Measurements from ENCODE around the gene EXT2.

The EXT2 gene

GRCh38 chr11:44150401-44150800, 54.9 kb downstream of the EXT2 start:
- POLR2A ChIA-PET = no interaction called here
- no peak for DNase-seq (ENCODE audit: extremely low spot score)
- CTCF ChIA-PET = interaction anchor here (1.2 kb wide), 1 partner anchor 10 kb away, joined by 3 read pairs; no protein-coding TSS in a partner anchor
- no peak for TF ChIP-seq FOXK2 (IDR thresholded peaks at IDR 0.05)
- TF ChIP-seq ZNF384 (IDR thresholded peaks at IDR 0.05) = no peak
- no peak for TF ChIP-seq PKNOX1 (IDR thresholded peaks at IDR 0.05)
- TF ChIP-seq CTBP1 (IDR thresholded peaks at IDR 0.05; ENCODE audit: borderline replicate concordance) = no peak
- no peak for TF ChIP-seq TARDBP (IDR thresholded peaks at IDR 0.05)
- no peak for TF ChIP-seq L3MBTL2 (conservative IDR thresholded peaks at IDR 0.05)
- no peak for TF ChIP-seq HDGF (IDR thresholded peaks at IDR 0.05; ENCODE audit: borderline replicate concordance)
- no peak for TF ChIP-seq NFRKB (IDR thresholded peaks at IDR 0.05)
- TF ChIP-seq FOXM1 (IDR thresholded peaks at IDR 0.05; ENCODE audit: borderline replicate concordance) = no peak
- TF ChIP-seq FOXA1 (IDR thresholded peaks at IDR 0.05) = no peak
- TF ChIP-seq SUZ12 (IDR thresholded peaks at IDR 0.05) = no peak
- no peak for TF ChIP-seq SP1 (IDR thresholded peaks at IDR 0.05)
- no peak for TF ChIP-seq BHLHE40 (IDR thresholded peaks at IDR 0.05; ENCODE audit: borderline replicate concordance)
- TF ChIP-seq ELF4 (IDR thresholded peaks at IDR 0.05) = no peak
- no peak for TF ChIP-seq LEF1 (IDR thresholded peaks at IDR 0.05; ENCODE audit: borderline replicate concordance)
- TF ChIP-seq ARNT (IDR thresholded peaks at IDR 0.05) = no peak

- POLR2A ChIA-PET = no interaction called here
- CTCF ChIA-PET = no interaction called here
Observed at GRCh38 chr11:44157019-44157418, 61.5 kb downstream of the EXT2 start.

GRCh38 chr11:44158384-44158783, 62.9 kb downstream of the EXT2 start:
- POLR2A ChIA-PET = no interaction called here
- CTCF ChIA-PET = no interaction called here
- TF ChIP-seq FOXK2 (IDR thresholded peaks at IDR 0.05) (no peak), FOXM1 (IDR thresholded peaks at IDR 0.05; ENCODE audit: borderline replicate concordance) (no peak), HDGF (IDR thresholded peaks at IDR 0.05; ENCODE audit: borderline replicate concordance) (no peak), NFRKB (IDR thresholded peaks at IDR 0.05) (no peak), ELF4 (IDR thresholded peaks at IDR 0.05) (no peak), SUZ12 (IDR thresholded peaks at IDR 0.05) (no peak), SP1 (IDR thresholded peaks at IDR 0.05) (no peak), PKNOX1 (IDR thresholded peaks at IDR 0.05) (no peak), ARNT (IDR thresholded peaks at IDR 0.05) (no peak)
- DNase-seq (ENCODE audit: extremely low spot score) = no peak

More at GRCh38 chr11:44157019-44157418, 61.5 kb downstream of the EXT2 start:
- TF ChIP-seq SP1 (IDR thresholded peaks at IDR 0.05) (no peak), TARDBP (IDR thresholded peaks at IDR 0.05) (no peak), HDGF (IDR thresholded peaks at IDR 0.05; ENCODE audit: borderline replicate concordance) (no peak), LEF1 (IDR thresholded peaks at IDR 0.05; ENCODE audit: borderline replicate concordance) (no peak), FOXA1 (IDR thresholded peaks at IDR 0.05) (no peak), BHLHE40 (IDR thresholded peaks at IDR 0.05; ENCODE audit: borderline replicate concordance) (no peak), NFRKB (IDR thresholded peaks at IDR 0.05) (no peak), ELF4 (IDR thresholded peaks at IDR 0.05) (no peak), FOXK2 (IDR thresholded peaks at IDR 0.05) (no peak), SUZ12 (IDR thresholded peaks at IDR 0.05) (no peak), L3MBTL2 (conservative IDR thresholded peaks at IDR 0.05) (no peak), FOXM1 (IDR thresholded peaks at IDR 0.05; ENCODE audit: borderline replicate concordance) (no peak), PKNOX1 (IDR thresholded peaks at IDR 0.05) (no peak)
- no peak for DNase-seq (ENCODE audit: extremely low spot score)

GRCh38 chr11:44159848-44160721, 64.6 kb downstream of the EXT2 start:
- DNase-seq (ENCODE audit: extremely low spot score) = no peak
- CTCF ChIA-PET = interaction anchor here (1.1 kb wide), 1 partner anchor 26 kb away, joined by 5 read pairs; no protein-coding TSS in a partner anchor
- TF ChIP-seq FOXM1 (IDR thresholded peaks at IDR 0.05; ENCODE audit: borderline replicate concordance) (no peak), FOXK2 (IDR thresholded peaks at IDR 0.05) (no peak), CTBP1 (IDR thresholded peaks at IDR 0.05; ENCODE audit: borderline replicate concordance) (no peak), TARDBP (IDR thresholded peaks at IDR 0.05) (no peak), SP1 (IDR thresholded peaks at IDR 0.05) (no peak), HDGF (IDR thresholded peaks at IDR 0.05; ENCODE audit: borderline replicate concordance) (no peak), BHLHE40 (IDR thresholded peaks at IDR 0.05; ENCODE audit: borderline replicate concordance) (no peak), FOXA1 (IDR thresholded peaks at IDR 0.05) (no peak), ELF4 (IDR thresholded peaks at IDR 0.05) (no peak), PKNOX1 (IDR thresholded peaks at IDR 0.05) (no peak), NFRKB (IDR thresholded peaks at IDR 0.05) (no peak), ZNF384 (IDR thresholded peaks at IDR 0.05) (no peak)
- POLR2A ChIA-PET = no interaction called here

- no peak for DNase-seq (ENCODE audit: extremely low spot score)
- no peak for TF ChIP-seq FOXA1 (IDR thresholded peaks at IDR 0.05)
- TF ChIP-seq TARDBP (IDR thresholded peaks at IDR 0.05) = no peak
- no peak for TF ChIP-seq ARNT (IDR thresholded peaks at IDR 0.05)
- no peak for TF ChIP-seq SP1 (IDR thresholded peaks at IDR 0.05)
- no peak for TF ChIP-seq SUZ12 (IDR thresholded peaks at IDR 0.05)
- no peak for TF ChIP-seq HDGF (IDR thresholded peaks at IDR 0.05; ENCODE audit: borderline replicate concordance)
- no peak for TF ChIP-seq ZNF384 (IDR thresholded peaks at IDR 0.05)
- no peak for TF ChIP-seq FOXK2 (IDR thresholded peaks at IDR 0.05)
- TF ChIP-seq NFRKB (IDR thresholded peaks at IDR 0.05) = no peak
- ChIA-PET CTCF (no interaction called here), POLR2A (no interaction called here)
Observed at GRCh38 chr11:44162004-44162403, 66.5 kb downstream of the EXT2 start.

Data from HEK293T (cell line).